GM19467 (cell line): ENCODE data around the gene EYA2.
"Not testable (repeated sequence)": the region's sequence is repeated elsewhere in the genome, so short reads cannot be mapped to it uniquely, and the experiment has no call there.

Experiments used
- ATAC-seq: cut with Tn5 transposase; IDR thresholded peaks from one replicate; pipeline ENCODE4 v1.9.1; 2021; ENCODE audit warnings: mild to moderate bottlenecking, moderate library complexity; ENCODE audit not compliant: unreplicated experiment

The EYA2 gene

GRCh38 chr20:47196091-47197081, 301.7 kb downstream of the EYA2 start:
- no peak for ATAC-seq

GRCh38 chr20:47198254-47198671, 303.6 kb downstream of the EYA2 start:
- ATAC-seq, result no peak

GRCh38 chr20:47198996-47199552, 304.4 kb downstream of the EYA2 start:
- ATAC-seq, result no peak

- no peak for ATAC-seq
Observed at GRCh38 chr20:47201074-47201730, 306.6 kb downstream of the EYA2 start.

GRCh38 chr20:47202733-47203667, 308.4 kb downstream of the EYA2 start:
- no peak for ATAC-seq

- ATAC-seq, result no peak
Observed at GRCh38 chr20:47204008-47204849, 309.6 kb downstream of the EYA2 start.

GRCh38 chr20:47204850-47205122, 310.1 kb downstream of the EYA2 start:
- ATAC-seq, result not testable (repeated sequence)

- no peak for ATAC-seq
Observed at GRCh38 chr20:47205577-47206123, 311.0 kb downstream of the EYA2 start.

- not testable (repeated sequence) for ATAC-seq
Observed at GRCh38 chr20:47206552-47206951, 311.9 kb downstream of the EYA2 start.

GRCh38 chr20:47206962-47207641, 312.5 kb downstream of the EYA2 start:
- no peak for ATAC-seq

GRCh38 chr20:47208534-47209174, 314.0 kb downstream of the EYA2 start:
- ATAC-seq, result no peak

- no peak for ATAC-seq
Observed at GRCh38 chr20:47209982-47210381, 315.3 kb downstream of the EYA2 start.

GRCh38 chr20:47210470-47210869, 315.8 kb downstream of the EYA2 start:
- ATAC-seq, result no peak

- ATAC-seq, result no peak
Observed at GRCh38 chr20:47211036-47211435, 316.4 kb downstream of the EYA2 start.

- no peak for ATAC-seq
Observed at GRCh38 chr20:47212606-47213207, 318.1 kb downstream of the EYA2 start.

GRCh38 chr20:47213966-47214365, 319.3 kb downstream of the EYA2 start:
- ATAC-seq, result no peak

GRCh38 chr20:47215653-47216397, 321.2 kb downstream of the EYA2 start:
- ATAC-seq, result no peak
